Loucy (cell line): ENCODE measurements around the gene SIPA1L3.

Experiments
- EZH2phosphoT487 ChIP-seq: fragments of 200-600 bp; IDR thresholded peaks from 2 replicates; pipeline ENCODE4 v1.6.1; 2018; ENCODE audit warnings: antibody characterized with exemption, mild to moderate bottlenecking, moderate library complexity, borderline replicate concordance
- TF ChIP-seq, protein P1 (sequence below): fragments of 200-600 bp; sonication (generic); conservative IDR thresholded peaks from 2 replicates; pipeline ENCODE4 v1.5.1; 2014; ENCODE audit warnings: mild to moderate bottlenecking, antibody characterized with exemption, low read length

DNA sequence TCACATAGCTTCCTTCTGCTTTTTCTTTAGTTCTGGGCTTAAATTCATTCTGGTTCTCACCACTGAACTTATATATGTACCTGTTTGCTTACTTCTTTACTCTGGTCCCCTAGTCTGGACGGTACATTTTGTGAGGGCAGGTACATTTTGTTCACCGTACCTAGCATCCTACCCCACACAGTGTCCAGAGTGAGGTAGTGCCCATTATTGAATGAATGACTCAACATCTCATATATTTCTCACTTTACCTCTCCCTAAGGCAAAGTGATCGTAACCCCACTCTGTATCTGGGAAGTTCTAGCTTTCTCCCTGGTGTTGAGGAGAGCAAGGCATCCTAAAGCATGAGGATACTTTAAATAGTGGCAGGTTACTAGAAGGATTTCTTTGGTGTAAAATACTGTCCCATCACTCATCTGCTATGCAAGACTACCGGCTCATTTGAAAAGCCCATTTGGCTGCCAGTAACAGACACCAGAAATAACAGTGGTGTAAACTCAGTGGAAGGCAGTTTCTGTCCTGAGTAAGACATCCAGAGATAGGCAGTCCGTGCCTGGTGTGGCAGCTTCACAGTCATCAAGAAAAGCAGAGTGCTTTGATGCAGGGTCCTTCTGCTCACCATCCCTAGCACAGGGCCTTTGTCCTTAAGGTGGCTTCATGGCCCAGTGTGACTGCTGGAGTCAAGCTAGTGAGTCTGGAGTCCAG, 111.8 kb downstream of the SIPA1L3 start:
- TF ChIP-seq, protein P1, sequence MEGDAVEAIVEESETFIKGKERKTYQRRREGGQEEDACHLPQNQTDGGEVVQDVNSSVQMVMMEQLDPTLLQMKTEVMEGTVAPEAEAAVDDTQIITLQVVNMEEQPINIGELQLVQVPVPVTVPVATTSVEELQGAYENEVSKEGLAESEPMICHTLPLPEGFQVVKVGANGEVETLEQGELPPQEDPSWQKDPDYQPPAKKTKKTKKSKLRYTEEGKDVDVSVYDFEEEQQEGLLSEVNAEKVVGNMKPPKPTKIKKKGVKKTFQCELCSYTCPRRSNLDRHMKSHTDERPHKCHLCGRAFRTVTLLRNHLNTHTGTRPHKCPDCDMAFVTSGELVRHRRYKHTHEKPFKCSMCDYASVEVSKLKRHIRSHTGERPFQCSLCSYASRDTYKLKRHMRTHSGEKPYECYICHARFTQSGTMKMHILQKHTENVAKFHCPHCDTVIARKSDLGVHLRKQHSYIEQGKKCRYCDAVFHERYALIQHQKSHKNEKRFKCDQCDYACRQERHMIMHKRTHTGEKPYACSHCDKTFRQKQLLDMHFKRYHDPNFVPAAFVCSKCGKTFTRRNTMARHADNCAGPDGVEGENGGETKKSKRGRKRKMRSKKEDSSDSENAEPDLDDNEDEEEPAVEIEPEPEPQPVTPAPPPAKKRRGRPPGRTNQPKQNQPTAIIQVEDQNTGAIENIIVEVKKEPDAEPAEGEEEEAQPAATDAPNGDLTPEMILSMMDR, result no peak
- no peak for TF ChIP-seq EZH2phosphoT487
